K562 (cell line): ENCODE data around the gene KATNB1. TPM values are rescaled to one million over a fixed set of nuclear protein-coding genes. Genes with fewer than 3 reads are reported as not detected.
A peak's percentile ranks its signal among the peaks of the same experiment; 100 is the strongest.

ENCODE experiments used
- ARHGAP35 ChIP-seq: fragments of 450-650 bp; IDR thresholded peaks from 2 replicates; pipeline ENCODE4 v1.6.1; 2018; ENCODE audit not compliant: partially characterized antibody
- ATF1 ChIP-seq, 2 experiments: fragments of 450-650 bp in 1 of 2; IDR thresholded peaks; 2 replicates each; pipeline ENCODE4 v1.6.1; 2016; ENCODE audit warnings: missing compliant biosample characterization in 1 of 2, missing genetic modification characterization in 1 of 2
- CEBPB ChIP-seq: fragments of 450-650 bp; IDR thresholded peaks from 2 replicates; pipeline ENCODE4 v1.6.1; 2016; ENCODE audit warnings: missing genetic modification characterization, missing compliant biosample characterization
- DMBX1 ChIP-seq: fragments of 250-450 bp; sonication (Bioruptor Pico); IDR thresholded peaks from 2 replicates; pipeline ENCODE4 v1.8.0; 2022; ENCODE audit warnings: inconsistent platforms, mild to moderate bottlenecking, moderate library complexity, borderline replicate concordance
- DPF2 ChIP-seq: fragments of 450-650 bp; IDR thresholded peaks from 2 replicates; pipeline ENCODE4 v1.6.1; 2016
- EP300 ChIP-seq: IDR thresholded peaks from 2 replicates; pipeline ENCODE4 v1.6.1; 2012; ENCODE audit warnings: low read length, improper control_type of control experiment
- HLTF ChIP-seq: fragments of 450-650 bp; IDR thresholded peaks from 2 replicates; pipeline ENCODE4 v1.6.1; 2016
- MCM3 ChIP-seq: fragments of 450-650 bp; IDR thresholded peaks from 2 replicates; pipeline ENCODE4 v1.6.1; 2016
- MYBL2 ChIP-seq, 2 experiments: fragments of 450-650 bp in 1 of 2; sonication (generic) in 1 of 2; formaldehyde crosslinking in 1 of 2; IDR thresholded peaks; 2 replicates each; pipeline versions ENCODE4 v1.6.1 to v1.8.1; 2017 to 2022; ENCODE audit warnings: borderline replicate concordance in 1 of 2, inconsistent platforms in 1 of 2, low read depth in 1 of 2, mild to moderate bottlenecking in 1 of 2, missing genetic modification reagents in 1 of 2, moderate library complexity in 1 of 2
- MYNN ChIP-seq, 2 experiments: sonication (generic); formaldehyde crosslinking in 1 of 2; IDR thresholded peaks; 2 replicates each; pipeline versions ENCODE4 v1.5.0 to v1.6.1; 2016 to 2020; ENCODE audit warnings: antibody characterized with exemption in 1 of 2, missing genetic modification reagents in 1 of 2
- SMARCA5 ChIP-seq: fragments of 450-650 bp; IDR thresholded peaks from 2 replicates; pipeline ENCODE4 v1.6.1; 2016
- SMARCB1 ChIP-seq: IDR thresholded peaks from 2 replicates; pipeline ENCODE4 v1.6.1; 2011; ENCODE audit warnings: improper control_type of control experiment, low read depth; ENCODE audit not compliant: insufficient read length
- ZNF263 ChIP-seq: sonication (generic); formaldehyde crosslinking; IDR thresholded peaks from 2 replicates; pipeline ENCODE4 v1.8.0; 2022; ENCODE audit warnings: mild to moderate bottlenecking, missing genetic modification reagents, borderline replicate concordance
- ZNF609 ChIP-seq: sonication (generic); formaldehyde crosslinking; IDR thresholded peaks from 2 replicates; pipeline ENCODE4 v1.8.1; 2023; ENCODE audit warnings: missing genetic modification reagents, mild to moderate bottlenecking, borderline replicate concordance
- polyA plus RNA-seq, 8 experiments: library from polyadenylated mRNA; depleted of rRNA in 4 of 8; stranded (reverse) in 5 of 8; unstranded in 3 of 8; fragments of >200 nt; fragmentation: Nextera tagmentation in 2 of 8; fragmentation: Illumina TruSeq in 1 of 8; extraction: Ambion mirVana in 2 of 8; extraction: Trizol in 1 of 8; gene quantifications; 2 replicates each; pipeline versions ENCODE4 v1.2.1 to v1.2.3, GENCODE V29; 2011 to 2014; ENCODE audit warnings: inconsistent platforms in 1 of 8, missing spikeins in 1 of 8
- total RNA-seq, 7 experiments: library from RNA; depleted of rRNA in 6 of 7; stranded (reverse); fragments of >200 nt in 6 of 7; fragmentation: Illumina TruSeq in 2 of 7; extraction: Trizol in 2 of 7; gene quantifications; 2 replicates each; pipeline versions ENCODE4 v1.2.1 to v1.2.3, GENCODE V29; 2011 to 2021; ENCODE audit warnings: low replicate concordance in 1 of 7
- TF ChIP-seq, protein P1 (sequence below): fragments of 250-450 bp; sonication (Bioruptor Pico); IDR thresholded peaks from 2 replicates; pipeline ENCODE4 v1.4.0; 2020

The KATNB1 gene
- total and polyA plus RNA-seq, 9 of the 15 experiments (the other 6 are each of a cell fraction or from before 2014, with no cell fraction given), result 1.2 to 52.6 (median 21.9) TPM

DNA sequence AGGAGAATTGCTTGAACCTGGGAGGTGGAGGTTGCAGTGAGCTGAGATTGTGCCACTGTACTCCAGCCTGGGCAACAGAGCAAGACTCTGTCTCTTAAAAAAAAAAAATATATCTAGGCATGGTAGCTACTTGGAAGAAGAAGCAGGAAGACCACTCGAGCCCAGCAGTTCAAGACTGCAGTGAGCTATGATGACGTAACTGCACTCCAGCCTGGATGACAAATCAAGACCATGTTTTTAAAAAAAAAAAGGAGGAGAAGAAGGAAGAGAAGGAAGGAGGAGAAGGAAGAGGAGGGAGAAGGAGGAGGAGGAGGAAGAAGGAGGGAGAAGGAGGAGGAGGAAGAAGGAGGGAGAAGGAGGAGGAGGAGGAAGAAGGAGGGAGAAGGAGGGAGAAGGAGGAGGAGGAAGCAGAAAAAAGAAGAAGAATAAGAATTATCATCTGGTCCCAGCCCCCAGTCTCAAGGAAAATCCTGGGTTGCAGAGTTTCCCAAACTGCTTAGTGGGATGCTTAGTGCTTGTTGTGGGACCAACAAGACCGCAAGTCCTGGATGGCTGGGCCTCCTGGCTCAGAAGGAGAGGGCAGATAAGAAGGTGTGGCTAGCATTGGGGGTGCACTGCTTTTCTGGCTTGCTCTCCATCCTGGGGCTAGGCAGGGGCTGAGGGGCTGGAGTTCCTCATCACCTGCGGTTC lies 44.6 kb upstream of the KATNB1 start (continued):
- peak; percentile 72; the same call in 1 of the 2 replicates for TF ChIP-seq DMBX1 (CRISPR knock-in tag)
- TF ChIP-seq SMARCA5, result peak; percentile 55; the same call in 1 of the 2 replicates
- TF ChIP-seq, protein P1, sequence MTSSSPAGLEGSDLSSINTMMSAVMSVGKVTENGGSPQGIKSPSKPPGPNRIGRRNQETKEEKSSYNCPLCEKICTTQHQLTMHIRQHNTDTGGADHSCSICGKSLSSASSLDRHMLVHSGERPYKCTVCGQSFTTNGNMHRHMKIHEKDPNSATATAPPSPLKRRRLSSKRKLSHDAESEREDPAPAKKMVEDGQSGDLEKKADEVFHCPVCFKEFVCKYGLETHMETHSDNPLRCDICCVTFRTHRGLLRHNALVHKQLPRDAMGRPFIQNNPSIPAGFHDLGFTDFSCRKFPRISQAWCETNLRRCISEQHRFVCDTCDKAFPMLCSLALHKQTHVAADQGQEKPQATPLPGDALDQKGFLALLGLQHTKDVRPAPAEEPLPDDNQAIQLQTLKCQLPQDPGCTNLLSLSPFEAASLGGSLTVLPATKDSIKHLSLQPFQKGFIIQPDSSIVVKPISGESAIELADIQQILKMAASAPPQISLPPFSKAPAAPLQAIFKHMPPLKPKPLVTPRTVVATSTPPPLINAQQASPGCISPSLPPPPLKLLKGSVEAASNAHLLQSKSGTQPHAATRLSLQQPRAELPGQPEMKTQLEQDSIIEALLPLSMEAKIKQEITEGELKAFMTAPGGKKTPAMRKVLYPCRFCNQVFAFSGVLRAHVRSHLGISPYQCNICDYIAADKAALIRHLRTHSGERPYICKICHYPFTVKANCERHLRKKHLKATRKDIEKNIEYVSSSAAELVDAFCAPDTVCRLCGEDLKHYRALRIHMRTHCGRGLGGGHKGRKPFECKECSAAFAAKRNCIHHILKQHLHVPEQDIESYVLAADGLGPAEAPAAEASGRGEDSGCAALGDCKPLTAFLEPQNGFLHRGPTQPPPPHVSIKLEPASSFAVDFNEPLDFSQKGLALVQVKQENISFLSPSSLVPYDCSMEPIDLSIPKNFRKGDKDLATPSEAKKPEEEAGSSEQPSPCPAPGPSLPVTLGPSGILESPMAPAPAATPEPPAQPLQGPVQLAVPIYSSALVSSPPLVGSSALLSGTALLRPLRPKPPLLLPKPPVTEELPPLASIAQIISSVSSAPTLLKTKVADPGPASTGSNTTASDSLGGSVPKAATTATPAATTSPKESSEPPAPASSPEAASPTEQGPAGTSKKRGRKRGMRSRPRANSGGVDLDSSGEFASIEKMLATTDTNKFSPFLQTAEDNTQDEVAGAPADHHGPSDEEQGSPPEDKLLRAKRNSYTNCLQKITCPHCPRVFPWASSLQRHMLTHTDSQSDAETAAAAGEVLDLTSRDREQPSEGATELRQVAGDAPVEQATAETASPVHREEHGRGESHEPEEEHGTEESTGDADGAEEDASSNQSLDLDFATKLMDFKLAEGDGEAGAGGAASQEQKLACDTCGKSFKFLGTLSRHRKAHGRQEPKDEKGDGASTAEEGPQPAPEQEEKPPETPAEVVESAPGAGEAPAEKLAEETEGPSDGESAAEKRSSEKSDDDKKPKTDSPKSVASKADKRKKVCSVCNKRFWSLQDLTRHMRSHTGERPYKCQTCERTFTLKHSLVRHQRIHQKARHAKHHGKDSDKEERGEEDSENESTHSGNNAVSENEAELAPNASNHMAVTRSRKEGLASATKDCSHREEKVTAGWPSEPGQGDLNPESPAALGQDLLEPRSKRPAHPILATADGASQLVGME (CRISPR knock-in tag), result peak; percentile 93
- TF ChIP-seq ZNF263 (CRISPR knock-in tag), result peak; percentile 75
- no peak for TF ChIP-seq MCM3
- peak; percentile 70 for TF ChIP-seq EP300
- TF ChIP-seq DPF2, result peak; percentile 77
- no peak for TF ChIP-seq MYBL2 (IDR thresholded peaks at IDR 0.05; ENCODE audit: low read depth)
- no peak for TF ChIP-seq MYBL2 (CRISPR knock-in tag; IDR thresholded peaks at IDR 0.05; ENCODE audit: borderline replicate concordance)
- no peak for TF ChIP-seq SMARCB1
- TF ChIP-seq ARHGAP35, result peak; percentile 71
- TF ChIP-seq MYNN (IDR thresholded peaks at IDR 0.05), result no peak
- no peak for TF ChIP-seq MYNN (CRISPR knock-in tag; IDR thresholded peaks at IDR 0.05)
- TF ChIP-seq ZNF609 (CRISPR knock-in tag), result peak; percentile 66; the same call in 1 of the 2 replicates
- 0 out of 2 replicates have a peak, but pooled peaks have one; percentile 51 for TF ChIP-seq HLTF
- no peak for TF ChIP-seq ATF1 (CRISPR knock-in tag; IDR thresholded peaks at IDR 0.05)
- peak; percentile 7; the same call in 1 of the 2 replicates for TF ChIP-seq ATF1 (tag; IDR thresholded peaks at IDR 0.05)
- peak; percentile 30; the same call in 1 of the 2 replicates for TF ChIP-seq CEBPB (tag)
